ENCODE measurements around the gene EMID1.
"Not testable (repeated sequence)": the region's sequence is repeated elsewhere in the genome, so short reads cannot be mapped to it uniquely, and the experiment has no call there.

Gene EMID1

GRCh38 chr22:29231971-29232959 is 26.6 kb downstream of the EMID1 start:
- peak; percentile 52 for DNase-seq (ENCODE audit: low spot score)

GRCh38 chr22:29233277-29233877 is 27.7 kb downstream of the EMID1 start:
- peak; percentile 55 for DNase-seq (ENCODE audit: low spot score)

- not testable (repeated sequence) for DNase-seq (ENCODE audit: low spot score)
Observed at GRCh38 chr22:29240481-29240880, 34.8 kb downstream of the EMID1 start.

GRCh38 chr22:29243874-29244446 is 38.3 kb downstream of the EMID1 start:
- DNase-seq (ENCODE audit: low spot score) = no peak

GRCh38 chr22:29244785-29245625 is 39.3 kb downstream of the EMID1 start:
- DNase-seq (ENCODE audit: low spot score) = peak; percentile 58

GRCh38 chr22:29245626-29246385 is 40.1 kb downstream of the EMID1 start:
- DNase-seq (ENCODE audit: low spot score) = peak; percentile 82

GRCh38 chr22:29247891-29248290 is 42.2 kb downstream of the EMID1 start:
- not testable (repeated sequence) for DNase-seq (ENCODE audit: low spot score)

GRCh38 chr22:29251265-29251664 is 45.6 kb downstream of the EMID1 start:
- DNase-seq (ENCODE audit: low spot score) = no peak

- DNase-seq (ENCODE audit: low spot score) = no peak
Observed at GRCh38 chr22:29251981-29252911, 46.5 kb downstream of the EMID1 start.

- no peak for DNase-seq (ENCODE audit: low spot score)
Observed at GRCh38 chr22:29253561-29254285, 48.0 kb downstream of the EMID1 start.

GRCh38 chr22:29254286-29254660 is 48.6 kb downstream of the EMID1 start:
- no peak for DNase-seq (ENCODE audit: low spot score)

- DNase-seq (ENCODE audit: low spot score) = no peak
Observed at GRCh38 chr22:29255064-29255621, 49.4 kb downstream of the EMID1 start.

- no peak for DNase-seq (ENCODE audit: low spot score)
Observed at GRCh38 chr22:29256606-29257325, 51.1 kb downstream of the EMID1 start.

- no peak for DNase-seq (ENCODE audit: low spot score)
Observed at GRCh38 chr22:29257751-29258181, 52.1 kb downstream of the EMID1 start.

GRCh38 chr22:29258407-29259252 is 52.9 kb downstream of the EMID1 start:
- DNase-seq (ENCODE audit: low spot score) = peak; percentile 61

- peak; percentile 59 for DNase-seq (ENCODE audit: low spot score)
Observed at GRCh38 chr22:29259253-29259899, 53.7 kb downstream of the EMID1 start.

- DNase-seq (ENCODE audit: low spot score) = peak; percentile 65
Observed at GRCh38 chr22:29260031-29260560, 54.4 kb downstream of the EMID1 start.

Measured in left forelimb (tissue), 1 donor.